Activated CD8-positive, alpha-beta T cell treated with anti-CD3 and anti-CD28 coated beads for 36 hours (primary cell): Measurements from ENCODE around the gene VIL1. TPM values are rescaled to one million over a fixed set of nuclear protein-coding genes. Genes with fewer than 3 reads are reported as not detected.

Experiments used
- ATAC-seq: fragments of 200-7000 bp; cut with Tn5 transposase; one replicate; pipeline ENCODE4 v1.10.0; 2021; ENCODE audit warnings: mild to moderate bottlenecking, moderate library complexity
- CTCF ChIA-PET: fragments of 350-600 bp; sonication (Branson Sonifier 250); formaldehyde crosslinking; loops from one replicate; lab custom pipeline; 2021; ENCODE audit warnings: antibody characterized with exemption; lab: Charles Lee
- POLR2A ChIA-PET: fragments of 350-600 bp; sonication (Branson Sonifier 250); formaldehyde crosslinking; loops from one replicate; lab custom pipeline; 2021; ENCODE audit warnings: antibody characterized with exemption; lab: Charles Lee
- DNase-seq: peaks from one replicate; pipeline ENCODE4 v3.0.0-alpha.2; 2020
- H3K27ac Mint-ChIP-seq: one replicate; pipeline ENCODE4 v1.8.0; 2021; ENCODE audit warnings: mild to moderate bottlenecking, mixed read lengths
- H3K27me3 Mint-ChIP-seq: one replicate; pipeline ENCODE4 v1.8.0; 2021; ENCODE audit warnings: mixed read lengths
- H3K36me3 Mint-ChIP-seq: one replicate; pipeline ENCODE4 v1.8.0; 2021; ENCODE audit warnings: low read depth, mixed read lengths
- H3K4me1 Mint-ChIP-seq: one replicate; pipeline ENCODE4 v1.8.0; 2021; ENCODE audit warnings: low read depth, mixed read lengths
- H3K4me3 Mint-ChIP-seq: one replicate; pipeline ENCODE4 v1.8.0; 2021; ENCODE audit warnings: mild to moderate bottlenecking, moderate library complexity, mixed read lengths
- H3K9me3 Mint-ChIP-seq: one replicate; pipeline ENCODE4 v1.8.0; 2021; ENCODE audit warnings: mixed read lengths
- intact Hi-C: fragments of 100-400 bp; cut with micrococcal nuclease; formaldehyde crosslinking; loops from one replicate; pipeline ENCODE4 v1.10.0; 2022
- microRNA-seq: library from miRNA; unstranded; fragments of <30 nt; microRNA quantifications from one replicate; pipeline ENCODE4 v1.2.0, GENCODE V29; 2022; ENCODE audit warnings: borderline microRNAs expressed, borderline replicate concordance
- total RNA-seq, 2 experiments: library from RNA; stranded (reverse); gene quantifications; one replicate each; pipeline ENCODE4 v1.2.3, GENCODE V29; 2021
- TF ChIP-seq, protein P1 (sequence below): fragments of 200-600 bp; IDR thresholded peaks from one replicate; pipeline ENCODE4 v1.8.0; 2022; ENCODE audit warnings: antibody characterized with exemption, mild to moderate bottlenecking

Gene VIL1
- total RNA-seq, 2 experiments from 2014 or later = not detected

DNA sequence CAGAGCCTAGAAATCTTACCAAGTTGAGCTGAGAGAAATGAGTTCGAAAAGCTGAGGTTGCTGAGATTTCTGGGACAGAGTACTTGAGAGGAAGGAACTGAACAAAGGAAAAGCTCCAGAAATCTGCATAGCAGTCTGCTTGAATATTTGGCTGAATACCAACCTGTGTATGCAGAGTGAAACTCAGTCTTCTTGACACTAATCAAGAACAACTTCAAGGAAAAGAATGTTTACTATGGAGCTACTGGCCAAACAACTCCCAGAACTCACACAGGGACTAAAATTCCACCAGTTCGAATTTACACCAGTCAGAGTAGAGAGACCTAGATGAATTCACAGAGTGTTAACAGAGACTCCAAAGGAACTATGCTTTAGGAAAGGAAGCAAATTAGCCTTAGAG lies 82.7 kb downstream of the VIL1 start:
- ChIA-PET CTCF (no interaction called here), POLR2A (no interaction called here)
- H3K9me3 Mint-ChIP-seq = no peaks in the 10 kb centered on the region
- no peak overlapping the region for H3K27ac Mint-ChIP-seq
- TF ChIP-seq, protein P1, sequence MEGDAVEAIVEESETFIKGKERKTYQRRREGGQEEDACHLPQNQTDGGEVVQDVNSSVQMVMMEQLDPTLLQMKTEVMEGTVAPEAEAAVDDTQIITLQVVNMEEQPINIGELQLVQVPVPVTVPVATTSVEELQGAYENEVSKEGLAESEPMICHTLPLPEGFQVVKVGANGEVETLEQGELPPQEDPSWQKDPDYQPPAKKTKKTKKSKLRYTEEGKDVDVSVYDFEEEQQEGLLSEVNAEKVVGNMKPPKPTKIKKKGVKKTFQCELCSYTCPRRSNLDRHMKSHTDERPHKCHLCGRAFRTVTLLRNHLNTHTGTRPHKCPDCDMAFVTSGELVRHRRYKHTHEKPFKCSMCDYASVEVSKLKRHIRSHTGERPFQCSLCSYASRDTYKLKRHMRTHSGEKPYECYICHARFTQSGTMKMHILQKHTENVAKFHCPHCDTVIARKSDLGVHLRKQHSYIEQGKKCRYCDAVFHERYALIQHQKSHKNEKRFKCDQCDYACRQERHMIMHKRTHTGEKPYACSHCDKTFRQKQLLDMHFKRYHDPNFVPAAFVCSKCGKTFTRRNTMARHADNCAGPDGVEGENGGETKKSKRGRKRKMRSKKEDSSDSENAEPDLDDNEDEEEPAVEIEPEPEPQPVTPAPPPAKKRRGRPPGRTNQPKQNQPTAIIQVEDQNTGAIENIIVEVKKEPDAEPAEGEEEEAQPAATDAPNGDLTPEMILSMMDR = no peak
- DNase-seq (no peak), ATAC-seq (no peak)
- H3K27me3 Mint-ChIP-seq = no peaks in the 10 kb centered on the region
- intact Hi-C loops = no loop called here
- no peak overlapping the region for H3K4me3 Mint-ChIP-seq
- H3K36me3 Mint-ChIP-seq = peaks cover 34% of the 10 kb centered on the region
- no peaks in the 10 kb centered on the region for H3K4me1 Mint-ChIP-seq

Small RNA genes lying within 50 kb of the gene (microRNA-seq; reads per million reads assigned to microRNA genes)
- 19,246 reads per million, percentile 99 among the genes with 10 or more reads in this experiment for gene MIR26B

Other genes with a start within 250 kb of the VIL1 start
- 100 to 1,000 TPM; 636 to 644 TPM for gene ARPC2, start 201.9 kb upstream of the VIL1 start, total RNA-seq
- under 1 TPM; 0.16 to 0.45 TPM for gene GPBAR1, start 158.1 kb upstream of the VIL1 start, total RNA-seq
- gene AAMP, start 149.0 kb upstream of the VIL1 start, total RNA-seq = 10 to 100 TPM; 75.8 to 82.8 TPM
- gene PNKD, start 148.6 kb upstream of the VIL1 start, total RNA-seq = 10 to 100 TPM; 19.8 to 24.4 TPM
- 10 to 100 TPM; 53.5 to 57.9 TPM for gene TMBIM1, start 126.6 kb upstream of the VIL1 start, total RNA-seq
- not detected for gene CATIP, start 62.3 kb upstream of the VIL1 start, total RNA-seq
- gene SLC11A1, start 36.9 kb upstream of the VIL1 start, total RNA-seq = under 1 TPM; 0.13 to 0.23 TPM
- gene CTDSP1, start 19.3 kb upstream of the VIL1 start, total RNA-seq = 10 to 100 TPM; 85.8 to 94.7 TPM
- gene USP37, start 149.2 kb downstream of the VIL1 start, total RNA-seq = 10 to 100 TPM; 51.7 to 53.2 TPM
- 100 to 1,000 TPM; 106 to 119 TPM for gene CNOT9, start 149.7 kb downstream of the VIL1 start, total RNA-seq
- gene PLCD4, start 188.8 kb downstream of the VIL1 start, total RNA-seq = under 1 TPM; 0.34 to 0.49 TPM
- gene ZNF142, start 240.5 kb downstream of the VIL1 start, total RNA-seq = 10 to 100 TPM; 30.4 to 33.7 TPM
- gene BCS1L, start 240.6 kb downstream of the VIL1 start, total RNA-seq = 10 to 100 TPM; 69.6 to 76.3 TPM